Activated CD4-positive, alpha-beta T cell treated with anti-CD3 and anti-CD28 coated beads, Interleukin-2, Interleukin-4, amounts not matched to agents 100 ng/mL and 50 ng/mL, durations not matched to agents 16 hours and 8 hours (primary cell): ENCODE data around the gene RHCE.
"Not testable (repeated sequence)": the region's sequence is repeated elsewhere in the genome, so short reads cannot be mapped to it uniquely, and the experiment has no call there.

Experiments
- DNase-seq: peaks from one replicate; pipeline ENCODE4 v3.0.0-alpha.2; 2020; ENCODE audit warnings: low spot score

The RHCE gene

DNA sequence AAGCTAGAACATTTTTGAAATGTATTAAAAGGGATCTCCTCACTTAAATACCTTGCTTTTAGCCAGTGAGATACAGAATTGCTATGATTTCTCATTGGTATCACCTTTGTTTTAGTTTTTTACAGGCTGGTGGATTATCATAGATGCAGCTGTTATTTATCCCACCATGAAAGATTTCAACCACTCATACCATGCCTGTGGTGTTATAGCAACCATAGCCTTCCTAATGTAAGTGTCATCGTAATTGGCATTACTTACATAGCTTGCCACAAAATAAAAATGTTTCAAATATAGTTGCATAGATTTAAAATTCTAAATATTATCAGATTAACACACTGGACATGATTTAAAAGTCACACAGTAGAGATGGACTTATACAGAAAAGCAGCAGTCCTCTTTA, 77.8 kb downstream of the RHCE start:
- no peak for DNase-seq

DNA sequence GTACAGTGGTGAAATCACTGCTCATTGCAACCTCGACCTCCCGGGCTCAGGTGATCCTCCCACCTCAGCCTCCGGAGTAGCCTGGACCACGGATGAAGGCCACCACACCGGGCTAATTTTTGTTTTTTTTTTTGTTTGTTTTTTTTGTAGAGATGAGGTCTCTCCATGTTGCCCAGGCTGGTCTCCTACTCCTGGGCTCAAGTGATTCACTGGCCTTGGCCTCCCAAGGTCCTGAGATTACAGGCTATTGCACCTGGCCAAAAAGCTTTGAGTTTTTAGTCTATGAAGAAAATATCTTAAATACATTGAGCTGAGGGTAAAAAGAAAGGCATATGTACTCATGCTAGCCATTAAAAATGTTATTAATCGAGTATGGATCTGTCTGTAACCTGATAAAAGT, 78.9 kb downstream of the RHCE start:
- no peak for DNase-seq

DNA sequence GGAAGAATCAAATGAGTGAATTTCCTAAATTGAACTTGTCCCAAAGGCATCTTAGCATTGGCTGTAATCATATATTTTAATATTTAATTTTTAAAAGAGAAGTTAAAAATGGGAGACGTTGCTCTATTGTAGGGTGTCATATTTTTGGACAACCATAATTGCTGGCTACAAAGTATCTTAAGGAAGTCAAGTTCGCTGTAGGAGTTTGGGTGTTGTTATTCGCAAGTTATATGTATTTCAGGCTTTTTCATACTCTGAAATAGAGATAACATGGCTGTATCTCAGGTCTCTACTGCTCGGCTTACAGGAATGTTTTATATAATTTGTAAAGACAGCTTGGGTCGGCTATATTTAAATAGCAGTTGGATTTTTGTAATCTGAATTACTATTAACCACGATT, 81.6 kb downstream of the RHCE start:
- DNase-seq: no peak

DNA sequence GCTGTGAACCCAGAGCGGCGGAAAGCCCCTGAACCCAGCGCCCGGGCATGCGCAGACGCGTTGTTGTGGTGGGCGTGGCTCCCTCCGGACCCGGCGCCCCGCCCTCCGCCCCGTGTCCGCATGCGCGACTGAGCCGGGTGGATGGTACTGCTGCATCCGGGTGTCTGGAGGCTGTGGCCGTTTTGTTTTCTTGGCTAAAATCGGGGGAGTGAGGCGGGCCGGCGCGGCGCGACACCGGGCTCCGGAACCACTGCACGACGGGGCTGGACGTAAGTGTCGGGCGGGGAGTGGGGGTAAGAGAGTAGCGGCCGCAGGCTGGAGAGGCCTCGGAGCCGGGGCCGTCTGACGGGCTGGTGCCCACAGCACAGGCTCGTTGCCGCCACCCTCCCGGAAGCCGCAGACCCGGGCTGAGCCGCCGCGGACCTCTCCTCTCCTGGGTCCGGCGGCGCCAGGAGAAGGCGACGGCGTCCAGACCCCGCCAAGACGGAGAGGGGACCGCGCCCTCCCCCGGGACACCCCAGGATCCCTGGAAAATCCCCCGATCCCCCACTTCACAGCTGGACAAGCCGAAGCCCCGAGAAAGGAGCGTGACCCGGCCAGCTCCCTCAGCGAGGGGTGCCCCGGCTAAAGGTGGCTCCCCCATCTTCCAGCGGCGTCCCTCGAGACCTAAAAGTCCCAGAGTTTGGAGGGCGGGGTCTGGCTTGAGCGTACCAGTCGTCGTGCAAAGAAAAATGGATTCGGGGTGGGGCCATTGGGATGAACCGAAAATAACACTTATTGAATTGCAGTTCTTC, 82.2 kb downstream of the RHCE start, which contains the start of gene TMEM50A:
Gene TMEM50A (plus strand): TSS at position 147 of the 794 bp plus-strand sequence. CDS start 2,153 bp downstream, outside the sequence.
- DNase-seq: peak; percentile 87

DNA sequence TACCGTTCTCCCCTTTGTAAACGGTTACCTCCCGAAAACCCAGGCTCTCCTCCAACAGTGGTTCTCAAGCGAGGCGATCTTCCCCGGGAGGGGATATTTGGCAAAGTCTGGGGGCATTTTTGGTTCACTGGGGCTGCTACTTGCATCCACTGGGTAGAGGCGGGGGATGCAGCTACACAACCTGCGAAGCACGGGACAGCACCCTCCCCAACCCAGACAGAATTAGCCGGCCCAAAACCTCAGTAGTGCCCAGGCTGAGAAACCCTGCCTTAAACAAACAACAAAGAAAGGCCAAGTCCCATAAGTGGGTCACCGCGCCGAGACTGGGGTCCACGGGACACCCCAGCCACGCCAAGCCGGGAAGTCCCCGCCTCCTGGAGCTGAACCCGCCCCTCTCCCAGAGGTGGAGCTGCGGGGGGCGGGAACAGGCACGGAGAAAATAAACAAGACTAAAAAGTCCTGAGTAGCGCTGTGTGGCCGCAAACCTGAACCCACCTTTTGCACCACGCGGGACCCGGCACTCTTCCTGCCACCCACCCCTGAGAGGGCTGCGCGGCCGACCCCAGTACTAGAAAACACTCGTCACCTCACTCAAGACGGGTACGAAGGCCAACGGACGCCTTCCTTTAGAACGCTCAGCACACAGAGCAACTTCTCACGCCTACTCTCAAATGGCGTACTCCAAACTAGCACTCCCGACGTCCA, 83.0 kb downstream of the RHCE start:
- DNase-seq: not testable (repeated sequence)

DNA sequence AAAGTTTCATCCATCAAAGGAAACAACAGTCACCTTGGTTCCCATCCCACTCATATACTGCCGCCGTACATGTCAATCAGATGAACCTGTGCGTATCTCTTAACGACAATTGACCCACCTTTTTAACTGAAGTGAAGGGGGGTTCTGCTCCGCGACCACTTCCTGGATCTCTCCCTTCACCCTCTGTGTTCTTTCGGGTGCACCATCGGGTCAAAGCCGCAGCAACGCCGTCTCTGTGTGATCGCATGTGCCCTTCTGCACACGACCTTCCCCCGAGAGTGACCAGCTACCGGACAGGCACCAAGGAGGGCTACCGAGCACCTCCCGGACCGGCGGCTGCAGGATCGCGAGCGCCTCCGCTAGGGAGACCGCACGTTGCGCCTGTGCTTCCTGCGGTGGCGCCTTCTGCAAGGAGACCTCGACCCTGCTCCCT, 83.7 kb downstream of the RHCE start:
- not testable (repeated sequence) for DNase-seq

DNA sequence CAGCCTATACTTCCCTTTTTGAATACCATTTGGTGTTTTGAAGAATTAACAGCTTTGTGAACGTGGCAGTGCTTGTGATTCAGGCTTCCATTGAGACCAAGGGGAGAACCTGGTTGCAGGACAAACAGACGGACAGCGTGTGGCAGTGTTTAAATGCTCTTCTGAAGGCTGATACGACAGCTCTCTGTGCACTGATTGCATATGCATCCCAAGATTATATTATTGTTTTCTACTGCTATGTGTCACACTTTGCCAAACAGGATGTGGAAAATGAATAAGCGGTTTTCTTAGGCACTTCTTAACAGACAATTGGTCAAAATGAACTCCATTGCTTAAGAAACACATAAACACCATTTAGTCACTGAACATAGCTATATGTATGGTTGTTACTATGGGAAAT, 90.7 kb downstream of the RHCE start:
- DNase-seq: not testable (repeated sequence)

DNA sequence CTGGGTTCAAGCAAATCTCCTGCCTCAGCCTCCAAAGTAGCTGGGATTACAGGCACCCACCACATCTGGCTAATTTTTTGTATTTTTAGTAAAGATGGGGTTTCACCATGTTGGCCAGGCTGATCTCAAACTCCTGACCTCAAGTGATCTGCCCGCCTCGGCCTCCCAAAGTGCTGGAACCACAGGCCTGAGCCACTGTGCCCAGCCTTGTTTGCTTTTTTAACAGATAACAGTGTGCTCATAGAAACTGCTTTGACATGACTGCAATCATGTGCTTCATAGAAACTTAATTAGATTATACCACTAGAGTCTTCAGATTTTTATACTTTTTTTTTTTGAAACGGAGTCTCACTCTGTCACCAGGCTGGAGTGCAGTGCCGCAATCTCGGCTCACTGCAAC, 91.3 kb downstream of the RHCE start:
- DNase-seq: not testable (repeated sequence)

DNA sequence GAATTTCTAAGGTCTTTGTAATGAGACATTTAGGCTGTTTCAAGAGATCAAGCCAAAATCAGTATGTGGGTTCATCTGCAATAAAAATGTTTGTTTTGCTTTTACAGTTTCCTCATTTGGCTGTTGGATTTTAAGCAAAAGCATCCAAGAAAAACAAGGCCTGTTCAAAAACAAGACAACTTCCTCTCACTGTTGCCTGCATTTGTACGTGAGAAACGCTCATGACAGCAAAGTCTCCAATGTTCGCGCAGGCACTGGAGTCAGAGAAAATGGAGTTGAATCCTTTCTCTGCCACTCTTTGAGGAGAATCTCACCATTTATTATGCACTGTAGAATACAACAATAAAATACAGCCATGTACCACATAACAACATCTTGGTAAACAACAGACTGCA, 91.8 kb downstream of the RHCE start:
- not testable (repeated sequence) for DNase-seq

DNA sequence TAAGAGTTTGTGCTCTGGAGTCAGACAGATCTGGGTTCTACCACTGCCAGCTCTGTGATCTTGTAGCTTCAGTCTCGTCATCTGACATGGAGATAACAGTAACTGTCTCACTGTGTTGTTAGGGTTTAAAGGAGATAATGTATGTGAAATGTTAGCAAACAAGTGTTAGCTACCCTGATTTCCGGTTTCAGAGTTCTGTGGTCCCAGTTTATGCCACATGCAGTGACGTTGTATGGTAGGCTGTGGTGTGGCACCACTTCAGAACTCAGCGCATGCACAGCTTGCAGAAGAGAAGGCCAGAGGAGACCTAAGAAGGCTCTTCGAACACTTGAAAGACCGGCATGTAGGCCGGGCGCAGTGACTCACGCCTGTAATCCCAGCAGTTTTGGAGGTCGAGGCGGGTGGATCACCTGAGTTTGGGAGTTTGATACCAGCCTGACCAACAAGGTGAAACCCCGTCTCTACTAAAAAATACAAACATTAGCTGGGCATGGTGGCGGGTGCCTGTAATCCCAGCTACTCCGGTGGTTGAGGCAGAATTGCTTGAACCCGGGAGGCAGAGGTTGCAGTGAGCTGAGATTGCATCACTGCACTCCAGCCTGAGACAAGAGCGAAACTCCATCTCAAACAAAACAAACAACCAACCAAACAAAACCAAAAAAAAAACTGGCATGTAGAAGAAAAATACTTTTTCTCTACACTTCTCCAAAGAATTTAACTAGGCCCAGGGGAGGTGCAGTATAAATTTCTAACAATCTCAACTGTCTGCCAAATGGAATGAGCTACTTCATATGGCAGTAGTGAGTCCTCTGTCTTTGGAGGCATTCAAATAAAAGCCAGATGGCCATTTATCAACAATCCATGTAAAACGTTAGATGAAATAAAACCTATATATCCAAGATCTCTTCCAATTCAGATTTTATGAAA, 92.5 kb downstream of the RHCE start:
- DNase-seq: not testable (repeated sequence)

DNA sequence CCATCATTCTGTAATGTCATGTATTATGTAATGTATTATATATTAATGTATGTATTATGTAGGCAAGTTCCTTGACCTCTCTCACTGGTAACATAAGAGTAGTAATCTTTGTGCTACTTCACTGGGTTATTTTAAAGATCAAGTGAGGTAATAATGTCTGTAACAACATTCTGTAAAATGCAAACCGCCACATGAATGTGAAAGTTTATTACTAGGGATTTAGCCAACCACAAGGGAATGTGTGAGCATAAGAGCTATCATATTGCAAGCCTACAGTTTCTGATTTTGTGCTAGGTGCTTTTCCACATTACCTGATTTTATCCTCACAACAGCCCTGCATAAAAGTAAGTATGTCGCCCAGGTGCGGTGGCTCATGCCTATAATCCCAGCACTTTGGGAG, 96.2 kb downstream of the RHCE start:
- not testable (repeated sequence) for DNase-seq

DNA sequence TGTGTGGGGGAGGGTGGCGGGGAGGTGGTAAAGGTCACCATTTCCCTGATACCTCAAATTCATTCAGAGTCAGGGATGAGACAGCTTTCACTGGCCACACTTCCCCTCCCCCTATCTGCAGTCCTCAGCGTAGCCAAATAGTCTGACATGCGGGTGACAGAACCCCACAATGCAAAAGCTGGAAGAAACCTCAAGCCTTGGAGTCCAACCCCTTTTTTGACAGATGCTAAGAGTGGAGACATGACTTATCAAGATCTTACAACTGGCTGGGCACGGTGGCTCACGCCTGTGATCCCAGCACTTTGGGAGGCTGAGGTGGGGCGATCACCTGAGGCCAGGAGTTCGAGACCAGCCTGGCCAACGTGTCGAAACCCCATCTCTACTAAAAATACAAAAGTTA, 98.5 kb downstream of the RHCE start:
- DNase-seq: not testable (repeated sequence)

DNA sequence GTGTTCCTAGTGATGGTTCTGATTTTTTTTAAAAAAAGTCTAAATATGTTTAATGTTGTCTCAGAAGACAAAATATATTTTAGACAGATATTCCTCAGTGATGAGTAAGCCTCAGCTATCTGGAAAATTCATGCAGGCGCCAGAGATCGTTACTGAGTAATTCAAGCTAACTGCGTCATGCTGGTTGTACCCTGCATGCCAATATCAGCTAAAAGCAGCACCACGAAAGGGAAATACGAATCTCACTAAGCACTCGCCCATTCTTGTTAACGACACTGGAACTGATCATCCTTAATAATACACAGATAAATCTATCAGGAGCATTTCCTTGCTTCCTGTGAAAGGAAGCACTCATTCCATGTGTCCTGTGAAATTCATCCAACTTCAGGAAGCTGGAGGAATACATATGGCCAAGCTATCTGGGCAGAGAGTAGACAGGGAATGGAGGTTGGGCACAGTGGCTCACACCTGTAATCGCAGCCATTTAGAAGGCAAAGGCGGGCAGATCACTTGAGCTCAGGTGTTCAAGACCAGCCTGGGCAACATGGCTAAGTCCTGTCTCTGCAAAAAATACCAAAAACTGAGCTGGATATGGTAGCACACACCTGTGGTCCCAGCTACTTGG, 100.2 kb downstream of the RHCE start:
- not testable (repeated sequence) for DNase-seq

DNA sequence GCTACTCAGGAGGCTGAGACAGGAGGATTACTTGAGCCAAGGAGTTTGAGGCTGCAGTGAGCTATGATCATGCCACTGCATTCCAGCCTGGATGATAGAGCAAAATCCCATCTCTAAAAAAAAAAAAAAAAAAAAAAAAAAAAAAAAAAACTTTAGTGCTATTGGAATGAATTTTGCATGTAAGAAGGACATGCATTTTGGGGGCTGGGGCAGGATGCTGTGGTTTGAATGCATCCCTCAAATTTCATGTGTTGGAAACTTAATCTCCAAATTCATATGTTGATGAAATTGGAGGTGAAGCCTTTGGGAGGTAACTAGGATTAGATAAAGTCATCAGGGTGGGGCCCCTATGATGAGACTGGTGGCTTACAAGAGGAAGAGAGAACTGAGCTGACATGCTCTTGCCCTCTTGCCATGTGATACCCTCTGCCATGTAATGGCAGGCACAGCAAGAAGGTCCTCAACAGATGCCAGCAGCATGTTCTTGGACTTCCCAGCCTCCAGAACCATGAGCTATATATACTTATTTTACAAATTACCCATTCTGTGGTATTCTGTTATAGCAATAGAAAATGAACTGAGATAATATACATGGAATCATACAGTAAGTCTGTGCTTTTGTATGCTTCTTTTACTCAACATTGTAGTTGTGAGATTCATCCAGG, 107.7 kb downstream of the RHCE start:
- DNase-seq: not testable (repeated sequence)
